Stimulated activated CD4-positive, alpha-beta T cell treated with anti-CD3 and anti-CD28 coated beads, Interleukin-12 subunit alpha, Interleukin-12 subunit beta, amount 100 ng/mL, for 48 hours (primary cell): Measurements from ENCODE around the gene IGSF8.
A peak's percentile ranks its signal among the peaks of the same experiment; 100 is the strongest.
"Not testable (repeated sequence)": the region's sequence is repeated elsewhere in the genome, so short reads cannot be mapped to it uniquely, and the experiment has no call there.

Source experiments
- DNase-seq, 3 donors: peaks; one replicate each; pipeline ENCODE4 v3.0.0-alpha.2; 2020; ENCODE audit warnings: low read depth in 2 of 3, low spot score in 1 of 3

The IGSF8 gene

GRCh38 chr1:160069460-160070231 is 28.8 kb downstream of the IGSF8 start, which contains the start of gene KCNJ10:
KCNJ10 (minus strand) TSS chr1:160070160; CDS start chr1:160042532, 27,628 bp downstream.
- DNase-seq: no peak

GRCh38 chr1:160068225-160068624 is 30.2 kb downstream of the IGSF8 start:
- DNase-seq: no peak

- DNase-seq: no peak
Measured at GRCh38 chr1:160066829-160067745, 31.3 kb downstream of the IGSF8 start.

GRCh38 chr1:160064746-160065145 is 33.7 kb downstream of the IGSF8 start:
- DNase-seq: no peak

GRCh38 chr1:160064164-160064563 is 34.3 kb downstream of the IGSF8 start:
- DNase-seq: no peak

- DNase-seq: no peak
Measured at GRCh38 chr1:160063176-160063575, 35.2 kb downstream of the IGSF8 start.

- no peak for DNase-seq
Measured at GRCh38 chr1:160062230-160062532, 36.2 kb downstream of the IGSF8 start.

GRCh38 chr1:160061369-160062229 is 36.8 kb downstream of the IGSF8 start:
- DNase-seq: no peak

- DNase-seq: no peak
Measured at GRCh38 chr1:160058087-160058486, 40.3 kb downstream of the IGSF8 start.

- no peak for DNase-seq
Measured at GRCh38 chr1:160056648-160057169, 41.7 kb downstream of the IGSF8 start.

- DNase-seq: no peak
Measured at GRCh38 chr1:160053548-160054365, 44.7 kb downstream of the IGSF8 start.

GRCh38 chr1:160052936-160053335 is 45.5 kb downstream of the IGSF8 start:
- DNase-seq: no peak

GRCh38 chr1:160050619-160051018 is 47.8 kb downstream of the IGSF8 start:
- no peak for DNase-seq

- DNase-seq: not testable (repeated sequence)
Measured at GRCh38 chr1:160050182-160050581, 48.2 kb downstream of the IGSF8 start.

GRCh38 chr1:160049101-160049500 is 49.3 kb downstream of the IGSF8 start:
- DNase-seq: no peak

GRCh38 chr1:160048335-160048734 is 50.1 kb downstream of the IGSF8 start:
- DNase-seq: no peak

- no peak for DNase-seq
Measured at GRCh38 chr1:160047111-160047991, 51.1 kb downstream of the IGSF8 start.

GRCh38 chr1:160046494-160047110 is 51.8 kb downstream of the IGSF8 start:
- peak in 2 of 3 donors; percentile 21 to 50 for DNase-seq

- DNase-seq: no peak
Measured at GRCh38 chr1:160045653-160046052, 52.8 kb downstream of the IGSF8 start.
